Measurements from ENCODE around the gene HTRA3. TPM values are rescaled to one million over a fixed set of nuclear protein-coding genes. Genes with fewer than 3 reads are reported as not detected.

The HTRA3 gene
- total and polyA plus RNA-seq, 2 of the 8 experiments (the other 6 are each of a cell fraction or from before 2014, with no cell fraction given): 3.2 to 5.8 TPM

- H3K27ac ChIP-seq (ENCODE audit: low read depth, low read length): no peak overlapping the region
- DNase-seq (ENCODE audit: low read depth in 1 of 2, low spot score in 2 of 2): no peak
- H3K4me2 ChIP-seq (ENCODE audit: insufficient read depth in 1 of 2, low read depth in 2 of 2, low read length in 2 of 2): no peak overlapping the region
- H4K91ac ChIP-seq (replicated peaks; ENCODE audit: insufficient read length, low read length): no peak overlapping the region
- H3K18ac ChIP-seq (ENCODE audit: extremely low read depth, low read length): no peak overlapping the region
- H3K56ac ChIP-seq (replicated peaks; ENCODE audit: insufficient read length, low read depth, low read length): no peak overlapping the region
- H3K4me1 ChIP-seq (replicated peaks in 1 of 4; ENCODE audit: control insufficient read depth in 3 of 4, insufficient read depth in 4 of 4, low read length in 3 of 4): peaks cover 0 to 2% (median under 1%) of the 10 kb centered on the region in 4 experiments; a peak in 2 of 7 replicates
- H3K79me1 ChIP-seq (ENCODE audit: low read depth, low read length): no peaks in the 10 kb centered on the region
- H2BK5ac ChIP-seq (ENCODE audit: low read depth, low read length): no peak overlapping the region
- no peak overlapping the region for H2BK120ac ChIP-seq (replicated peaks; ENCODE audit: low read depth, low read length)
- H2AFZ ChIP-seq (ENCODE audit: low read length): no peak overlapping the region
- TF ChIP-seq, protein P1, sequence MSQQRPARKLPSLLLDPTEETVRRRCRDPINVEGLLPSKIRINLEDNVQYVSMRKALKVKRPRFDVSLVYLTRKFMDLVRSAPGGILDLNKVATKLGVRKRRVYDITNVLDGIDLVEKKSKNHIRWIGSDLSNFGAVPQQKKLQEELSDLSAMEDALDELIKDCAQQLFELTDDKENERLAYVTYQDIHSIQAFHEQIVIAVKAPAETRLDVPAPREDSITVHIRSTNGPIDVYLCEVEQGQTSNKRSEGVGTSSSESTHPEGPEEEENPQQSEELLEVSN (IDR thresholded peaks at IDR 0.05): no peak
- POLR2A ChIA-PET (ENCODE audit: partially characterized antibody): no interaction called here
- H2BK20ac ChIP-seq (ENCODE audit: low read length): no peak overlapping the region
- H2AK5ac ChIP-seq (ENCODE audit: low read depth, low read length): no peak overlapping the region
- CTCF ChIA-PET (ENCODE audit: partially characterized antibody): interaction anchor here (1.1 to 2.2 kb wide), 3 partner anchors 20 to 178 kb away, joined by 3 to 12 read pairs (median 3); no protein-coding TSS in a partner anchor
- H3K79me2 ChIP-seq (ENCODE audit: control insufficient read depth in 1 of 2, insufficient read depth in 2 of 2, low read length in 2 of 2): no peaks in the 10 kb centered on the region
- H3K23ac ChIP-seq (ENCODE audit: insufficient read length): no peak overlapping the region
- H2BK12ac ChIP-seq (ENCODE audit: low read depth, low read length): no peak overlapping the region
- H3K14ac ChIP-seq (ENCODE audit: insufficient read length): no peak overlapping the region
- H3K36me3 ChIP-seq (ENCODE audit: control insufficient read depth in 2 of 4, insufficient read depth in 4 of 4, low read length in 3 of 4): no peaks in the 10 kb centered on the region
- FAIRE-seq: no peak
- H3K23me2 ChIP-seq (ENCODE audit: low read depth, low read length): peaks cover 10% of the 10 kb centered on the region; the same call in 1 of the 2 replicates
- H4K5ac ChIP-seq (ENCODE audit: insufficient read length, low read depth, low read length): no peak overlapping the region
- H3K9ac ChIP-seq (replicated peaks in 1 of 4; ENCODE audit: extremely low read depth in 1 of 4, low read depth in 3 of 4, low read length in 3 of 4): no peak overlapping the region; a peak in 1 of 7 replicates
- no peaks in the 10 kb centered on the region for H3K27me3 ChIP-seq (replicated peaks in 1 of 4; ENCODE audit: control insufficient read depth in 3 of 4, extremely low read depth in 1 of 4, insufficient read depth in 3 of 4, low read length in 3 of 4)
- H3K9me3 ChIP-seq (ENCODE audit: insufficient read depth in 2 of 2, low read depth in 1 of 2, low read length in 1 of 2): no peaks in the 10 kb centered on the region; a peak in 1 of 4 replicates
- H4K20me1 ChIP-seq (replicated peaks in 1 of 2; ENCODE audit: control insufficient read depth in 1 of 2, insufficient read depth in 2 of 2, low read length in 2 of 2): peaks cover 0 to 7% of the 10 kb centered on the region in 2 experiments
- H2BK15ac ChIP-seq (ENCODE audit: low read length): no peak overlapping the region
- H4K8ac ChIP-seq (ENCODE audit: extremely low read depth, insufficient read depth, low read length): no peak overlapping the region
- no peak overlapping the region for H3K4me3 ChIP-seq (ENCODE audit: extremely low read depth in 1 of 4, insufficient read depth in 2 of 4, low read depth in 3 of 4, low read length in 4 of 4)
- 88% methylated on average over 11 of the region's 11 CpGs; no CpG with 5 or more reads in 1 of the 2 experiments for WGBS, 2 experiments (ENCODE audit: extremely low coverage in 1 of 2, insufficient coverage in 1 of 2, insufficient read length in 1 of 2, insufficient replicate concordance in 2 of 2, low coverage in 1 of 2, low lambda C conversion rate in 2 of 2, missing lambda C conversion rate in 1 of 2)
- H3K4ac ChIP-seq (replicated peaks; ENCODE audit: insufficient read length, low read depth, low read length): no peak overlapping the region
Observed at GRCh38 chr4:8232748-8233147, 36.8 kb upstream of the HTRA3 start.

Data from H1 (cell line).